ENCODE data around the gene GPN1. TPM values are rescaled to one million over a fixed set of nuclear protein-coding genes. Genes with fewer than 3 reads are reported as not detected.

Gene GPN1
- total and polyA plus RNA-seq, 2 experiments from 2014 or later = 23.7 to 40.3 TPM

- H3K4me1 Mint-ChIP-seq = no peaks in the 10 kb centered on the region
- H3K9me3 Mint-ChIP-seq = no peaks in the 10 kb centered on the region
- no peak overlapping the region for H3K27ac ChIP-seq (ENCODE audit: low read depth)
- H3K9me2 ChIP-seq (ENCODE audit: insufficient read depth) = no peaks in the 10 kb centered on the region
- peaks cover 27% of the 10 kb centered on the region for H3K36me3 ChIP-seq (ENCODE audit: insufficient read depth)
- no peak for ATAC-seq
- no peaks in the 10 kb centered on the region for H3K79me2 ChIP-seq (replicated peaks; ENCODE audit: insufficient read depth)
- no peaks in the 10 kb centered on the region for H3F3A ChIP-seq (replicated peaks; ENCODE audit: low read depth)
- TF ChIP-seq EZH2phosphoT487 (IDR thresholded peaks at IDR 0.05; ENCODE audit: unreplicated experiment) (no peak), JUNB (IDR thresholded peaks at IDR 0.05; ENCODE audit: unreplicated experiment) (no peak), EZH2 (IDR thresholded peaks at IDR 0.05; ENCODE audit: low read depth, unreplicated experiment) (no peak), REST (IDR thresholded peaks at IDR 0.05; ENCODE audit: unreplicated experiment) (no peak)
- TF ChIP-seq, protein P1, sequence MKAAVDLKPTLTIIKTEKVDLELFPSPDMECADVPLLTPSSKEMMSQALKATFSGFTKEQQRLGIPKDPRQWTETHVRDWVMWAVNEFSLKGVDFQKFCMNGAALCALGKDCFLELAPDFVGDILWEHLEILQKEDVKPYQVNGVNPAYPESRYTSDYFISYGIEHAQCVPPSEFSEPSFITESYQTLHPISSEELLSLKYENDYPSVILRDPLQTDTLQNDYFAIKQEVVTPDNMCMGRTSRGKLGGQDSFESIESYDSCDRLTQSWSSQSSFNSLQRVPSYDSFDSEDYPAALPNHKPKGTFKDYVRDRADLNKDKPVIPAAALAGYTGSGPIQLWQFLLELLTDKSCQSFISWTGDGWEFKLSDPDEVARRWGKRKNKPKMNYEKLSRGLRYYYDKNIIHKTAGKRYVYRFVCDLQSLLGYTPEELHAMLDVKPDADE (IDR thresholded peaks at IDR 0.05) = no peak
- peaks cover 59% of the 10 kb centered on the region for H3K36me3 Mint-ChIP-seq (ENCODE audit: low read depth)
- H3K4me2 ChIP-seq = no peak overlapping the region
- H4K20me1 ChIP-seq (replicated peaks; ENCODE audit: insufficient read depth) = peaks cover 7% of the 10 kb centered on the region; the same call in 1 of the 2 replicates
- no peak overlapping the region for H3K4me3 ChIP-seq
- no peaks in the 10 kb centered on the region for H3K27me3 ChIP-seq (ENCODE audit: insufficient read depth)
- no peak for DNase-seq (ENCODE audit: low spot score)
- H3K27ac Mint-ChIP-seq = no peak overlapping the region
- H3K4me3 Mint-ChIP-seq = no peak overlapping the region
- H2AFZ ChIP-seq = no peak overlapping the region
- peaks cover 2% of the 10 kb centered on the region for H3K27me3 Mint-ChIP-seq (ENCODE audit: insufficient read depth, low read depth, poor library complexity)
- H3K4me1 ChIP-seq (ENCODE audit: insufficient read depth) = no peaks in the 10 kb centered on the region
Measured at GRCh38 chr2:27652790-27653189, 23.9 kb downstream of the GPN1 start.

GRCh38 chr2:27653397-27653796 is 24.5 kb downstream of the GPN1 start:
- H2AFZ ChIP-seq = no peak overlapping the region
- Mint-ChIP-seq H3K9me3 (no peaks in the 10 kb centered on the region), H3K27me3 (ENCODE audit: insufficient read depth, low read depth, poor library complexity) (peaks cover 2% of the 10 kb centered on the region), H3K4me3 (no peak overlapping the region), H3K27ac (no peak overlapping the region), H3K4me1 (no peaks in the 10 kb centered on the region), H3K36me3 (ENCODE audit: low read depth) (peaks cover 53% of the 10 kb centered on the region)
- H3K27me3 ChIP-seq (ENCODE audit: insufficient read depth) = no peaks in the 10 kb centered on the region
- no peak overlapping the region for H3K4me2 ChIP-seq
- no peak overlapping the region for H3K4me3 ChIP-seq
- no peaks in the 10 kb centered on the region for H3F3A ChIP-seq (replicated peaks; ENCODE audit: low read depth)
- H4K20me1 ChIP-seq (replicated peaks; ENCODE audit: insufficient read depth) = peaks cover 7% of the 10 kb centered on the region; the same call in 1 of the 2 replicates
- peaks cover 26% of the 10 kb centered on the region for H3K36me3 ChIP-seq (ENCODE audit: insufficient read depth)
- no peak overlapping the region for H3K27ac ChIP-seq (ENCODE audit: low read depth)
- H3K4me1 ChIP-seq (ENCODE audit: insufficient read depth) = no peaks in the 10 kb centered on the region
- no peak for DNase-seq (ENCODE audit: low spot score)
- H3K9me2 ChIP-seq (ENCODE audit: insufficient read depth) = no peaks in the 10 kb centered on the region
- H3K79me2 ChIP-seq (replicated peaks; ENCODE audit: insufficient read depth) = no peaks in the 10 kb centered on the region
- ATAC-seq = no peak
- no peak for TF ChIP-seq POLR2AphosphoS5 (IDR thresholded peaks at IDR 0.05; ENCODE audit: low read depth)
- TF ChIP-seq JUNB (IDR thresholded peaks at IDR 0.05; ENCODE audit: unreplicated experiment) = no peak
- TF ChIP-seq CREB1 (CRISPR knock-in tag; IDR thresholded peaks at IDR 0.05; ENCODE audit: low read depth) = no peak
- no peak for TF ChIP-seq NANOG (IDR thresholded peaks at IDR 0.05; ENCODE audit: borderline replicate concordance)
- TF ChIP-seq ZNF114 (CRISPR knock-in tag; IDR thresholded peaks at IDR 0.05) = no peak
- TF ChIP-seq EZH2 (IDR thresholded peaks at IDR 0.05; ENCODE audit: low read depth, unreplicated experiment) = no peak
- TF ChIP-seq ZNF331 (CRISPR knock-in tag; IDR thresholded peaks at IDR 0.05; ENCODE audit: low read depth) = no peak
- TF ChIP-seq REST (IDR thresholded peaks at IDR 0.05; ENCODE audit: unreplicated experiment) = no peak
- TF ChIP-seq, protein P2, sequence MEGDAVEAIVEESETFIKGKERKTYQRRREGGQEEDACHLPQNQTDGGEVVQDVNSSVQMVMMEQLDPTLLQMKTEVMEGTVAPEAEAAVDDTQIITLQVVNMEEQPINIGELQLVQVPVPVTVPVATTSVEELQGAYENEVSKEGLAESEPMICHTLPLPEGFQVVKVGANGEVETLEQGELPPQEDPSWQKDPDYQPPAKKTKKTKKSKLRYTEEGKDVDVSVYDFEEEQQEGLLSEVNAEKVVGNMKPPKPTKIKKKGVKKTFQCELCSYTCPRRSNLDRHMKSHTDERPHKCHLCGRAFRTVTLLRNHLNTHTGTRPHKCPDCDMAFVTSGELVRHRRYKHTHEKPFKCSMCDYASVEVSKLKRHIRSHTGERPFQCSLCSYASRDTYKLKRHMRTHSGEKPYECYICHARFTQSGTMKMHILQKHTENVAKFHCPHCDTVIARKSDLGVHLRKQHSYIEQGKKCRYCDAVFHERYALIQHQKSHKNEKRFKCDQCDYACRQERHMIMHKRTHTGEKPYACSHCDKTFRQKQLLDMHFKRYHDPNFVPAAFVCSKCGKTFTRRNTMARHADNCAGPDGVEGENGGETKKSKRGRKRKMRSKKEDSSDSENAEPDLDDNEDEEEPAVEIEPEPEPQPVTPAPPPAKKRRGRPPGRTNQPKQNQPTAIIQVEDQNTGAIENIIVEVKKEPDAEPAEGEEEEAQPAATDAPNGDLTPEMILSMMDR (conservative IDR thresholded peaks at IDR 0.05; ENCODE audit: low read depth in 2 of 2) = no peak
- TF ChIP-seq, protein P1 (IDR thresholded peaks at IDR 0.05) = no peak

Data from GM23338 (cell line).